Prostate gland (tissue), 2 donors: ENCODE measurements around the gene FAM3A. TPM values are rescaled to one million over a fixed set of nuclear protein-coding genes. Genes with fewer than 3 reads are reported as not detected.

Experiments
- DNase-seq: peaks from one replicate; pipeline ENCODE4 v3.0.0-alpha.2; 2019; ENCODE audit warnings: low spot score
- H3K27ac ChIP-seq, 2 donors: fragments of 200-600 bp; sonication (generic); 2 replicates each; pipeline ENCODE4 v1.5.1; 2017 to 2019
- H3K27me3 ChIP-seq: fragments of 200-600 bp; sonication (generic); replicated peaks from 2 replicates; pipeline ENCODE4 v1.5.1; 2019; ENCODE audit not compliant: insufficient read depth
- H3K36me3 ChIP-seq, 2 donors: fragments of 200-600 bp; sonication (generic); 1 replicate in 1 of 2; 2 replicates in 1 of 2; pipeline versions ENCODE4 v1.5.1 to v1.8.1; 2017 to 2019
- H3K4me1 ChIP-seq: fragments of 200-600 bp; sonication (generic); replicated peaks from 2 replicates; pipeline ENCODE4 v1.5.1; 2019
- H3K4me3 ChIP-seq, 2 donors: fragments of 200-600 bp; sonication (generic); 2 replicates each; pipeline ENCODE4 v1.5.1; 2017 to 2019
- H3K9me3 ChIP-seq: fragments of 200-600 bp; sonication (generic); 2 replicates; pipeline ENCODE4 v1.5.1; 2017
- CTCF ChIP-seq, 4 experiments: fragments of 200-600 bp in 2 of 4; fragments of 450-650 bp in 2 of 4; sonication (generic) in 2 of 4; IDR thresholded peaks; 1 replicate in 3 of 4; 2 replicates in 1 of 4; pipeline ENCODE4 v1.5.1; 2016 to 2019; ENCODE audit warnings: antibody characterized with exemption in 4 of 4, mild to moderate bottlenecking in 2 of 4, moderate library complexity in 2 of 4
- POLR2A ChIP-seq: fragments of 450-650 bp; IDR thresholded peaks from one replicate; pipeline ENCODE4 v1.6.1; 2016; ENCODE audit warnings: antibody characterized with exemption, mild to moderate bottlenecking
- POLR2AphosphoS5 ChIP-seq: sonication (generic); formaldehyde crosslinking; IDR thresholded peaks from one replicate; pipeline ENCODE4 v1.6.1; 2017; ENCODE audit warnings: antibody characterized with exemption
- WGBS: methylation state at CpG from one replicate; pipeline ENCODE4 v1.1.5; 2018; 5-methylcytosine and 5-hydroxymethylcytosine counted together
- intact Hi-C: fragments of 100-400 bp; cut with DNase I; formaldehyde crosslinking; loops from one replicate; pipeline ENCODE4 v1.14.2; 2022
- total RNA-seq, 2 donors: library from RNA; depleted of rRNA; stranded (reverse); fragments of >200 nt; gene quantifications; one replicate each; pipeline ENCODE4 v1.1.0, GENCODE V29; 2016

The FAM3A gene
- total RNA-seq, 2 donors from 2014 or later, result 52.0 to 72.7 TPM

GRCh38 chrX:154469114-154469513, 46.9 kb downstream of the FAM3A start:
- WGBS, result 86% methylated on average over 9 of the region's 9 CpGs
- Histone ChIP-seq H3K9me3 (no peaks in the 10 kb centered on the region), H3K4me1 (no peaks in the 10 kb centered on the region), H3K36me3 (no peaks in the 10 kb centered on the region), H3K4me3 (no peak overlapping the region), H3K27me3 (no peaks in the 10 kb centered on the region), H3K27ac (no peak overlapping the region)
- no peak for DNase-seq
- TF ChIP-seq POLR2A (no peak), POLR2AphosphoS5 (no peak), CTCF (IDR thresholded peaks at IDR 0.05) (no peak)
- intact Hi-C loops, result no loop called here

- no peaks in the 10 kb centered on the region for H3K36me3 ChIP-seq
- H3K4me1 ChIP-seq, result no peaks in the 10 kb centered on the region
- H3K9me3 ChIP-seq, result no peaks in the 10 kb centered on the region
- WGBS, result 89% methylated on average over 21 of the region's 23 CpGs
- no peak overlapping the region for H3K4me3 ChIP-seq
- no peak overlapping the region for H3K27ac ChIP-seq
- DNase-seq, result no peak
- TF ChIP-seq POLR2A (no peak), POLR2AphosphoS5 (no peak)
- intact Hi-C loops, result no loop called here
- no peaks in the 10 kb centered on the region for H3K27me3 ChIP-seq
Measured at GRCh38 chrX:154468217-154468616, 47.8 kb downstream of the FAM3A start.

- no peak for DNase-seq
- Histone ChIP-seq H3K9me3 (no peaks in the 10 kb centered on the region), H3K36me3 (no peaks in the 10 kb centered on the region), H3K4me1 (no peaks in the 10 kb centered on the region), H3K27me3 (no peaks in the 10 kb centered on the region), H3K4me3 (no peak overlapping the region), H3K27ac (no peak overlapping the region)
- intact Hi-C loops, result no loop called here
- WGBS, result 97% methylated on average over 12 of the region's 21 CpGs
- no peak for TF ChIP-seq CTCF (IDR thresholded peaks at IDR 0.05)
- no peak for TF ChIP-seq POLR2AphosphoS5
- TF ChIP-seq POLR2A, result no peak
Measured at GRCh38 chrX:154467556-154467955, 48.5 kb downstream of the FAM3A start.

GRCh38 chrX:154466907-154467306, 49.1 kb downstream of the FAM3A start:
- Histone ChIP-seq H3K27ac (no peak overlapping the region), H3K4me1 (no peaks in the 10 kb centered on the region), H3K4me3 (no peak overlapping the region), H3K36me3 (no peaks in the 10 kb centered on the region), H3K27me3 (no peaks in the 10 kb centered on the region), H3K9me3 (no peaks in the 10 kb centered on the region)
- intact Hi-C loops, result no loop called here
- TF ChIP-seq POLR2A (no peak), POLR2AphosphoS5 (no peak), CTCF (IDR thresholded peaks at IDR 0.05) (no peak)
- DNase-seq, result no peak
- WGBS, result 93% methylated on average over 7 of the region's 15 CpGs

- Histone ChIP-seq H3K27me3 (no peaks in the 10 kb centered on the region), H3K27ac (no peak overlapping the region), H3K36me3 (no peaks in the 10 kb centered on the region), H3K4me3 (no peak overlapping the region), H3K9me3 (no peaks in the 10 kb centered on the region), H3K4me1 (no peaks in the 10 kb centered on the region)
- TF ChIP-seq POLR2A, result no peak
- no peak for TF ChIP-seq POLR2AphosphoS5
- no peak for TF ChIP-seq CTCF (IDR thresholded peaks at IDR 0.05)
- 93% methylated on average over 6 of the region's 32 CpGs for WGBS
- no peak for DNase-seq
- intact Hi-C loops, result no loop called here
Measured at GRCh38 chrX:154466036-154466435, 50.0 kb downstream of the FAM3A start.
